ENCODE results near the gene DMWD. TPM values are rescaled to one million over a fixed set of nuclear protein-coding genes. Genes with fewer than 3 reads are reported as not detected.
A peak's percentile ranks its signal among the peaks of the same experiment; 100 is the strongest.

The DMWD gene
- total and polyA plus RNA-seq, 12 donors, result 44.6 to 78.1 (median 68.0) TPM

DNA sequence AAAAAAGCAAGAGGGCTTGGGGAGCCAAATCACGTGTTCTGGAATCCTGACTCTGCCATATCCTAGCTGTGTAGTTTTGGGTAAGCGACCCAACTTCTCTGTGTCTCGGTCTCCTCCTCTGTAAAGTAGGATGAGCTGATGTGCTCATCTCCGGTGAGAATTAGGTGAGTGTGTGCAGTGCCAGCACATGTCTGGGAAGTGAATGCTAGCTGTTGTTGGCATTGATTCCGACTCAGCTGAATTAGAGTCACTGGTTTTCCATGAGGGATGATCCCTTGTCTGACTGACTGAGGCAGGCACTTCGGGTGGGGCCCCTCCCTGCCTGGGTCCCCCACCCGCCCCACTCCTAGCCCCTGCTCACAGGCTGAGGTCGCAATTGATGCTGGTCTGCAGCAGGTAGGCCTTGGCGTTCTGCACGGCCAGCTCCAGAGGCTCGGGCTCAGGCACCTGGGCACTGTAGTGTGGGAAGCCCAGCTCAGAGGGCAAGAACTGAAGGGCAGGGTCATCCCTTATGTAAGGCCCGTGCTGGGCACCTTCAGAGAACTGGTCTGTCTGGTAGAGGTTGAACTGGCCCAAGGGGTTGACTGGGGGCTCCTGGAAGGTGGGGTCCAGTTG, 21.6 kb upstream of the DMWD start:
- peaks cover 0 to 33% (median 22%) of the 10 kb centered on the region in 9 donors for H3K4me1 ChIP-seq
- DNase-seq (no peak), ATAC-seq (no peak)
- TF ChIP-seq, protein P1, sequence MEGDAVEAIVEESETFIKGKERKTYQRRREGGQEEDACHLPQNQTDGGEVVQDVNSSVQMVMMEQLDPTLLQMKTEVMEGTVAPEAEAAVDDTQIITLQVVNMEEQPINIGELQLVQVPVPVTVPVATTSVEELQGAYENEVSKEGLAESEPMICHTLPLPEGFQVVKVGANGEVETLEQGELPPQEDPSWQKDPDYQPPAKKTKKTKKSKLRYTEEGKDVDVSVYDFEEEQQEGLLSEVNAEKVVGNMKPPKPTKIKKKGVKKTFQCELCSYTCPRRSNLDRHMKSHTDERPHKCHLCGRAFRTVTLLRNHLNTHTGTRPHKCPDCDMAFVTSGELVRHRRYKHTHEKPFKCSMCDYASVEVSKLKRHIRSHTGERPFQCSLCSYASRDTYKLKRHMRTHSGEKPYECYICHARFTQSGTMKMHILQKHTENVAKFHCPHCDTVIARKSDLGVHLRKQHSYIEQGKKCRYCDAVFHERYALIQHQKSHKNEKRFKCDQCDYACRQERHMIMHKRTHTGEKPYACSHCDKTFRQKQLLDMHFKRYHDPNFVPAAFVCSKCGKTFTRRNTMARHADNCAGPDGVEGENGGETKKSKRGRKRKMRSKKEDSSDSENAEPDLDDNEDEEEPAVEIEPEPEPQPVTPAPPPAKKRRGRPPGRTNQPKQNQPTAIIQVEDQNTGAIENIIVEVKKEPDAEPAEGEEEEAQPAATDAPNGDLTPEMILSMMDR (IDR thresholded peaks at IDR 0.05), result no peak
- intact Hi-C loops (cut with DNase I), result loop anchor here in 2 of 10 donors (10.0 kb wide), 2 partner anchors 71 to 201 kb away; partner anchors contain the start of gene IRF2BP1 (in 1 of the 2)
- H3K9me3 ChIP-seq, result no peaks in the 10 kb centered on the region
- WGBS, 2 donors, result 78 to 87% methylated on average over 12 of the region's 12 CpGs
- H3K36me3 ChIP-seq, result peaks cover 0 to 4% (median 0%) of the 10 kb centered on the region in 9 donors
- H3K27ac ChIP-seq, result no peak overlapping the region
- peaks cover 0 to 40% (median 0%) of the 10 kb centered on the region in 7 donors for H3K27me3 ChIP-seq
- H3K4me3 ChIP-seq, result peak overlapping the region in 1 of 10 donors; percentile 57

DNA sequence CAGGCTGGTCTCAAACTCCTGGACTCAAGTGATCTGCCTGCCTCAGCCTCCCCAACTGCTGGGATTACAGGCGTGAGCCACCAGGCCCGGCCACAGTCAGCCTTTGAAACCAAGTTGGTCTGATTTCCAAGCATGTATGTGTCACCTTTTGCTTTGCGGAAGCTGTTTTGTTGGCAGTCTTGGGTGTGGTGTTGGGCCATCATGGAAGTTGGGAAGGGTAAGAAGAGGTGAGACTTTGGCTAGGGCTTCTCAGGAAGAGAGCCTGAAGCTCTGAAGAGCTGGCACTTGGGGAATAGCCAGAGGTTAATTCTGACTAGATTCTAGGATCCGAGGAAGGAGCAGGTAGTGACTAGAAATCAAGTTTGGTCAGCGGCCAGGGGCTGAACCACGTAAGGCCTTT, 19.7 kb upstream of the DMWD start:
- Histone ChIP-seq H3K9me3 (no peaks in the 10 kb centered on the region), H3K4me1 (peaks cover 0 to 31% (median 22%) of the 10 kb centered on the region in 9 donors), H3K36me3 (no peaks in the 10 kb centered on the region), H3K4me3 (no peak overlapping the region), H3K27ac (no peak overlapping the region), H3K27me3 (peaks cover 0 to 40% (median 0%) of the 10 kb centered on the region in 7 donors)
- TF ChIP-seq, protein P1 (IDR thresholded peaks at IDR 0.05), result no peak
- ATAC-seq, result no peak
- WGBS, 2 donors, result 92 to 96% methylated on average over 6 of the region's 6 CpGs
- intact Hi-C loops (cut with DNase I), result loop anchor here in 2 of 10 donors (10.0 kb wide), 2 partner anchors 73 to 203 kb away; partner anchors contain the start of gene IRF2BP1 (in 1 of the 2)
- no peak for DNase-seq

DNA sequence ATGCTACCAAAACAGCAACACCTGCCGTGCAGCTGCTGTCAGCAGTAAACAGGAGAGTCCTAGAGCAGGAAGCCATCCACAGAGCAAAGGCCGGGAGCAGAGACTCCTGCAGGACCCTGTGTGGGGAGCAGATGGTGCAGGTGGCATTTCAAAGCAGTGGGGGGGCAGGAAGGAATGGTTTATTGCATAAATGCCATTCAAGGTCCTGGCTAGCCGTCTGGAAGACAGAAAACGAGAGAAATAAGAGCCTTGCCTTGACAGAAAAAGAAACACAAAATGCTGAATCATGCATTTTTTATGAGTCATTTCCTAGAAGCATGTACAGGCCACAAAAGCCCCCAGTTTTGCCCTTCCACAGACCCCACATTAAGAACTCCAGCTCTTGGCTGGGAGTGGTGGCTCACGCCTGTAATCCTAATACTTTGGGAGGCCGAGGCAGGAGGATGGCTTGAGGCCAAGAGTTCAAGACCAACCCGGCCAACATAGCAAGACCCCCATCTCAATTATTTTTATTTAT, 17.1 kb upstream of the DMWD start:
- Histone ChIP-seq H3K27ac (no peak overlapping the region), H3K9me3 (peaks cover 0 to 3% (median 0%) of the 10 kb centered on the region in 11 donors), H3K4me1 (peaks cover 0 to 5% (median under 1%) of the 10 kb centered on the region in 9 donors), H3K4me3 (no peak overlapping the region), H3K36me3 (no peaks in the 10 kb centered on the region), H3K27me3 (peaks cover 0 to 37% (median 0%) of the 10 kb centered on the region in 7 donors)
- DNase-seq (no peak), ATAC-seq (no peak)
- 55 to 71% methylated on average over 7 of the region's 7 CpGs for WGBS, 2 donors
- TF ChIP-seq, protein P1 (IDR thresholded peaks at IDR 0.05), result no peak
- intact Hi-C loops (cut with DNase I), result loop anchor here in 2 of 10 donors (10.0 kb wide), 2 partner anchors 75 to 205 kb away; partner anchors contain the start of gene IRF2BP1 (in 1 of the 2)

DNA sequence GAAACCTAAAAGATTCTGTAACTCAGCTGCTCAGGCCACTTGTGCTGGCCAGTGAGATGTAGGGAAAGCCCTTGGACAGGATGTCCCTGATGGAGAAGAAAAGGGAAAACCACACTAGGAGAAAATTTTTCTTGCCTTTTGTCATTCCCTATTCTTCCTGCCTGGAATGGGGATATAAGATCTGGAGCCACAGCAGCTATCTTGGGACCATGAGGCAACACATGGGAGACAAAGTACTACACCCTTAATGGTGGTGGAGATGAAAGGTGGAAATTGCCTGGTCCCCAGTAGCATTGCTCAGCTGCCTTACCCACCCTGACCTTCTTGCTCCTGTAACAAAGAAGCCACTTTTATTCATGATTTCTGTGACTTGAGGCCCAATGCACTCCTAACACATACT, 13.1 kb upstream of the DMWD start:
- no peaks in the 10 kb centered on the region for H3K36me3 ChIP-seq
- DNase-seq (no peak), ATAC-seq (no peak)
- no peak overlapping the region for H3K27ac ChIP-seq
- no peak overlapping the region for H3K4me3 ChIP-seq
- H3K4me1 ChIP-seq, result peaks cover 0 to 5% (median 0%) of the 10 kb centered on the region in 9 donors
- intact Hi-C loops (cut with DNase I), result no loop called here
- TF ChIP-seq, protein P1 (IDR thresholded peaks at IDR 0.05), result no peak
- H3K27me3 ChIP-seq, result peaks cover 0 to 57% (median 0%) of the 10 kb centered on the region in 7 donors
- peaks cover 0 to 3% (median 0%) of the 10 kb centered on the region in 11 donors for H3K9me3 ChIP-seq

All from heart right ventricle (tissue), 16 donors.